Fibroblast of skin of left quadriceps (primary cell): ENCODE results near the gene SLC19A3.
"Not testable (repeated sequence)": the region's sequence is repeated elsewhere in the genome, so short reads cannot be mapped to it uniquely, and the experiment has no call there.

Source experiments
- DNase-seq, 2 experiments: peaks; one replicate each; pipeline ENCODE4 v3.0.0-alpha.2; 2013; ENCODE audit warnings: low read depth in 2 of 2

Gene SLC19A3

DNA sequence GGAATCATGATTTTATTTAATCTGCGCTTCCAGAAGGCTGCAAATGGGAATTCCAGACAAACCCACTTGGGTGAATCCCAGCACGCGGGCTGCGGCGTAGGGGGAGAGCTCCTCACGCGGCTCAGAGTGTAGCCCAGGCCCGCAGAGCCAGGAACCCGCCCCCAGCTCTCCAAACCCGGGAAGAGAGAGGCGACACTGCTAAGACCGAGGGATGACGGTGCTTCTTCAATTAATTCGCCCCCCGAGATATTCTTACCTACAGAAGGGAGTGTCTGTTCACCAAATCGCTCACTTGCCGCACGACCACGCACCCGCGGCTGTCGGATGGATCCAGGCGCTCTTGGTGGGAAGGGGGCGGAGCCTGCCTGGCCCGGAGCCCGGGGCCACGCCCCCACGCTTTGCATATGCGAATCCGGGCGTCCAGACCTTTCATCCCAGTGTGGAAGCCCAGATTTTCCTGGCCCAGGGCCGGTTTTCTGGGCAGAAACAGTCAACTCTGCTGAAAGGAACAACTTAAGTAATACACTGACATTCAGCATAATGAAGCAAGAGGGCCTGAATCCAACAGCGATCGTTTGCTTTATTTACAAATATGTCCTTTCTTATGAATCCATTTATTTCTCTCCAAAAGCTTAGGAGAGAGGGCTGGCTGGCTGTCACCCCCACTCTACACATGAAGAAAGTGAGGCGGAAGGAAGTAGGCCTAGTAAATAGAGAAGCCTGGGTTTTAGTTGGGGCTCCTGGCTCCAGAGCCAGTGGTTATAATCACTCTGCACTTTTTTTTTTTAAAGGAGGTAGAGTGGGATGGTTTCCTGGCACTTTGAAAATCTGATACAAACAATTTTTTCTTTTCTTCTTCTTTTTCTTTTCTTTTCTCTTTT, at the start of gene SLC19A3:
Gene SLC19A3 (minus strand): TSS at position 342 of the 881 bp plus-strand sequence. CDS start 15,710 bp downstream, outside the sequence.
- DNase-seq: peak; percentile 49 to 53

DNA sequence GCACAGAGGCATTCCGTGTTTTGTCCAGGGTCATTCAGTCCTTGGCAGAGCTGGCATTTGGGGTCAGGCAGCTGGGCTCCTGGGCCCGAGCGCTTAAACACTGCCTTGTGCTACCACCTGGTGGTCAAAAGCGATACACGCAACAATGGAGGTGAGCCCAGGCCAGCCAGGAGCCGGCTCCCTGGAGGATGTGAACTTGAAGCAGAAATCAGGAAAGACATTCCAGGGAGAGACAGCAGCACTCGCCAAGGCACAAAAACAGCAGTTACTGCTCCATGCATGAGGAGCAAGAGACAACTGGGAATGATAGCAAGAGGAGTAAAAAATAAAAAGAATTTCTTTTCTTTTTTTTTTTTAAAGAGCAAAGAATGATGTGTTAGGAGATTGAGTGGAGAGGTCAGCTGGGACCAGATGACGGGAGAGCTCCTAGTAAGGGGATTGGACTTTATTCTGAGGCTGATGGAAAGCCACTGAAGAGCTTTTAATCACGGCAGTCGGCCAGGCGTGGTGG, 48.6 kb upstream of the SLC19A3 start:
- DNase-seq: peak; percentile 32

DNA sequence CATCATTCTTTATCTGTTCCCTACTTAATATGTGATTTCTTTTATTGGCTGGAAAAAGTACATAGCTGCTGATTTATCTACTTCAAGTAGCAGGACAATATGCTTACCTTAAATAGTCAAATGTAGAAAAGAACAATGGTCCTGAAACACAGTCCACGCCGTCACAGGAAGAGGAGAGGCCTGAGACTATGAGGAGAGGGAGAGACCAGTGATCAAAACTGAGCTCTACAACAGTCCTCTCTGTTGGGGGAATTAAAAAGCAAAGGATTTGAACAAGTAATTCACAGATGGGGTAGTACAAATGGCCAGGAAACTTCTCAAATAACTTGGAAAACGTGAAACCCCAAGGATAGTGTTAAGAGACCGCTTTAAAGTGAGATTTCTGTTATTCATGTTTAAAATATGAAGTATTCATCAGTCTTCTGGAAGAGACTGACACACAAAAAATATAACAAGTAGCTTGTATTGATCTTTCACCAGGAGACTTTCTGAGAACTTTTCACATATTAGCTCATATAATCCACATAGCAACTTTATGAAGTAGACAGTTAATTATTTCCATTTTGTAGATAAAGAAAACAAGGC, 48.1 kb upstream of the SLC19A3 start:
- DNase-seq: no peak

DNA sequence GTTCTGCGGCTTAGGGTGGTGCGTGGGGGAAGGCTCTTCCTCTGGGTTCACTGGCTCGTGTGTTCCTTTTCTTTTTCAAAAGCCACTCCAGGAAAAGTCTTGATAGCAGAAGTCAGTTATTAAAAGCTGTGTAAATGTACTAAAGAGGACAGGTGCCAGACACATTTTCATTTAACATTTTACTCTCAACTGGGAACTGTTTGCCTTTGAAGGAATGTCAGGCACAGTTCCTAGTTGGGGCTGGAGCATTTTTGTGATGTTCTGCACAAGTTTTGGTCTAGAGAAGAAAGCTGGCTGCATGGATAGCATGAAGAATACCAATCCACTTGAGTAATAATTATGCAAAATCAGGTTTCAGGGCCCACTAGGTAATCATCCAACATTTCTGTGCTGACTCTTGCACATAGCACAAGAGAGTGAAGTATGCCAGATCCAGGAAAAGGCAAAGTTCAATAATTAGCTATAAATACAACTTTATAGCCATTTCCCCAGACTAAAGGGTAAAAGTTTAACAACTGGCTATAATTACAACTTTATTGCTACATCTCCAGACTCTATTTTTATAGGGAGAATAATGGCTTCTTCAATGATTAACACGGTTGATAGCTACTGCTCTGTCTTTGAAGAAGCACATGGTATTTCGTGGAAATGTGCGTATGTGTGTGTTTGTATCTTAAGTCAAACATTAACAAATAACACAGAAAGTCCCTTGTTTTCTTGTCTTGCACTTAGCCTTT, 44.1 kb upstream of the SLC19A3 start:
- DNase-seq: no peak

DNA sequence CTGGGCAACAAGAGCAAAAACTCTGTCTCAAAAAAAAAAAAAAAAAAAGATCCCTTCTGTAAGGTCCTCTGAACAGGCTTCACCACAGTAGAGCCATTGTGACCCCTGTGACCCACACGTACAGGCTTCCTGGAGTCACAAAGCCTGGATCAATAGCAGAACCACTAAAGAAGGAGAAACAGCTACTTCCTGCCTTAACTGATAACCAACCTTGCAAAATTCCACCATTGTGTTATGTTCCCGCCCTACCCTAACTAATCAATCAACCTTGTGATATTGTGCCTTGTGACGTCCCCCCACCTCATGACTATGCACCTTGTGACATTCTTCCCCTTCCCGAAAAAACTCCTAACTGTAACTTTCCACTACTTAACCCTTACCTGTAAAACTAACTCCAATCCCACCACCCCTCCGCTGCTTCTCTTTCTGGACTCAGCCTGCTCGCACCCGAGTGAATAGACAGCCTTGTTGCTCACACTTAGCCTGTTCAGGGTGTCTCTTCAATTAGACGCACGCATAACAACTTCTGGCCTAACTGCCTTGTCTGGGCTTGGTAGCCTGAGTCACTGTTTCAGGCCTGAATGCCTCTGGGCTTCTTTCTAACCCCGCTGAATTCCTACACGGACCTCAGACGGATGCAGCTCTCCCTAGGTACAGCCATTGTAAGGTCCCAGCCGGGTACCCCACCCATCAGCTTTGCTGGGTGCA, 41.7 kb upstream of the SLC19A3 start:
- no peak for DNase-seq

DNA sequence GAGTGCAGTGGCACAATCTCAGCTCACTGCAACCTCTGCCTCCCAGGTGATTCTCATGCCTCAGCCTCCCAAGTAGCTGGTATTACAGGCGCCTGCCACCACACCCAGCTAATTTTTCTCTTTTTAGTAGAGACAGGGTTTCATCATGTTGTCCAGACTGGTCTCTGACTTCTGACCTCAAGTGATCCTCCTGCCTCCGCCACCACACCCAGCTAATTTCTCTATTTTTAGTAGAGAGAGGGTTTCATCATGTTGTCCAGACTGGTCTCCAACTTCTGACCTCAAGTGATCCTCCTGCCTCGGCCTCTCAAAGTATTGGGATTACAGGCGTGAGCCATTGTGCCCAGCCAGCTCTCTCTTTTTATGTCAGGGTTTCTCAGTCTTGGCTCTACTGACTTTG, 38.4 kb upstream of the SLC19A3 start:
- not testable (repeated sequence) for DNase-seq

DNA sequence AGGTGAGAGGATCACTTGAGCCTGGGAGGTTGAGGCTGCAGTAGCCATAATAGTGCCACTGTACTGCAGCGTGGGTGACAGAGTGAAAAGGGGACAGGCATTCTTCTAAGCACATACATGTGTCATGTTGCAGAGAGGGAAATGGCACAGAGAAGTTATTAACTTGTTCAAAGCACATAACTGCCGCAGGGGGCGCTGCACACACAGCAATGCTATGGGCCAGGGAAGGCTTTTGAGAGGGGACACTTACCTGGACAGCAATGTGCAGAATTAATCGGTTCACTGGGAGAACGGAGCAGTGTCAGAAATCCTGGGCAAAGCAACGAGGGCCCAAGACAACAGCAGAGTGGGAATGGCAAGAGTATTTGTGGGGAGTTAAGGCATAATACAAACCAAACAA, 30.3 kb upstream of the SLC19A3 start:
- DNase-seq: no peak

DNA sequence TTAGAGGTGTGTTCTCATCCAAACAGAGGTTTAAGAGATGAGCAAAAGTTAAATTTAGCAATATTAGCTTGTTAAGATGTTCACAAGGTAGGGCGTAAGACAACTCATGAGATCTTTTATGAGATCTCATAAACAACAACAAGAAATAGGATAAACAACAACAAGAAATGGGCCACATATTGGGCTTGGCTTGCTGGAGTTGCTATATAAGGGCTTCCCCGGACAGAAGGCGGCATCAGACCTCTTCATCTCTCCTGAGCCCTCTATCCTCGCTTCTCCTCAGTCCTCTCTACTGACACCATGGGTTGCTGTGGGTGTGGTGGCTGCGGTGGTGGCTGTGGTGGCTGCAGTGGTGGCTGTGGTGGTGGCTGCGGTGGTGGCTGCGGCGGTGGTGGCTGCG, 27.8 kb upstream of the SLC19A3 start, which contains the start of gene SCYGR8:
Gene SCYGR8 (plus strand): TSS at position 301 of the 400 bp plus-strand sequence. CDS start 0 bp downstream, at position 301.
- no peak for DNase-seq

DNA sequence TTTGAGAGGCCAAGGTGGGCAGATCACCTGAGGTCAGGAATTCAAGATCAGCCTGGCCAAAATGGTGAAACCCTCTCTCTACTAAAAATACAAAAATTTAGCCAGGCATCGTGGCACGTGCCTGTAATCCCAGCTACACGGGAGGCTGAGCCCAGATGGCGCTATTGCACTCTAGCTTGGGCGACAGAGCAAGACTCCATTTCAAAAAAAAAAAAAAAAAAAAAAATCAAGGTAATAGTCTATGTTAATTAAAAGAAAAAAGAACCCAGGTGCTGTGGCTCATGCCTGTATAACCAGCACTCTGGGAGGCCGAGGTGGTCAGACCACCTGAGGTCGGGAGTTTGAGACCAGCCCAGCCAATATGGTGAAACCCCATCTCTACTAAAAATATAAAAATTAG, 22.9 kb upstream of the SLC19A3 start:
- not testable (repeated sequence) for DNase-seq

DNA sequence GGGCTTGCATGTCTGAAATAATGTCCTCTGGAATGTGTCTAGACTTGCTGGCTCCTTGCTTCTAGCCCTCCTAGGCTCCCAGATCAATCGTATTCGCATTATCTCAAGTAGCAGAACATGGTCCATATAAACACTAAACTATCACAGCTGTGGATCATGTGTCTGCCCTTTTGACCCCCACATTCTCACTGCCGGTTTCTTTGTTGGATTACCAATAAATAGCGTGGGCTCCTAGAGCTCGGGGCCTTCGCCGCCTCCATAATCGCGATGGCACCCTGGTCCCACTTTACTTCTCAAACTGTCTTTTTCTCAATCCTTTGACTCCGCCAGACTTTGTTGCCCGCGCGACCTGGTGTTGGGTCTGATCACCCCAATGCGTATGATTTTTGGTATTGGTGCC, 21.5 kb upstream of the SLC19A3 start:
- no peak for DNase-seq

DNA sequence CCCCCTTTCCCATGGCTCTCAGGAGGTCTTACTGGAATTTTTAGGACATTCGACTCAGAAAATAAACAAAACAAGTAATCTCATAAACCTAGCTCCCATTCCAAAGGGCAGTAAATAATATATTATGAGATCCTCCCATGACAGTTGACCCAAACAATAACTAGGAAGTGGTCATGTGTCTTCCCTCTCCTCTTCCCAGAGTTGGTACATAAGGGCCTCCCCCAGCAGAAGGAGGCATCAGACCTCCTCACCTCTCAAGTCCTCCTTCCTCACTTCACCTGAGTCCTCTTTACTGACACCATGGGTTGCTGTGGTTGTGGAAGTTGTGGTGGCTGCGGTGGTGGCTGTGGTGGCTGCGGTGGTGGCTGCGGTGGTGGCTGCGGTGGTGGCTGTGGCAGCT, 10.2 kb upstream of the SLC19A3 start, which contains the start of gene SCYGR7:
Gene SCYGR7 (plus strand): TSS at position 301 of the 400 bp plus-strand sequence. CDS start 0 bp downstream, at position 301.
- DNase-seq: no peak

DNA sequence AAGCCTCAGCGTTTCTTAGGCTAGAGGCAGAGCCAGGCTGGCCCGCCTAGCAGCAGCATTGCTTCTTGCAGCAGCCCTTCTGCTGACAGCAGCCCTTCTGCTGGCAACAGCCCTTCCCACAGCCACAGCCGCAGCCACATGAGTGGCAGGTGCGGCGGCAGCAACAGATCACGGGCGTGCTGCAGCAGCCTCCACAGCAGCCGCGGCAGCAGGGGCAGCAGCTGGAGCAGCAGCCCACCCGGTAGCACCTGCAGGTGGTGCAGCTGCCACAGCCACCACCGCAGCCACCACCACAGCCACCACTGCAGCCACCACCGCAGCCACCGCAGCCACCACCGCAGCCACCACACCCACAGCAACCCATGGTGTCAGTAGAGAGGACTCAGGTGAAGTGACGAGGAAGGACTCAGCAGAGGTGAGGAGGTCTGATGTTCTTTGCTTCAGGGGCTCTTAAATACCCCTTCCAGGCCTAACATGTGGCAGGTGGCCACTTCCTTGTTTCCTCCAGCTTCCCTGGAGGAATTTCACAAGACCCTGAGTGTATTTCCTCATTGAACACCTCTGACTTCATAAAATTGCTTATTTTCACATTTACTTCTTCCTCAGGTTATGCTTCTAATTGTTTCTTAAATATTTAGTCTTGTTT, 6.7 kb upstream of the SLC19A3 start, which contains the start of gene SCYGR6:
Gene SCYGR6 (minus strand): TSS at position 364 of the 646 bp plus-strand sequence. CDS start 0 bp downstream, at position 364.
- DNase-seq: no peak

DNA sequence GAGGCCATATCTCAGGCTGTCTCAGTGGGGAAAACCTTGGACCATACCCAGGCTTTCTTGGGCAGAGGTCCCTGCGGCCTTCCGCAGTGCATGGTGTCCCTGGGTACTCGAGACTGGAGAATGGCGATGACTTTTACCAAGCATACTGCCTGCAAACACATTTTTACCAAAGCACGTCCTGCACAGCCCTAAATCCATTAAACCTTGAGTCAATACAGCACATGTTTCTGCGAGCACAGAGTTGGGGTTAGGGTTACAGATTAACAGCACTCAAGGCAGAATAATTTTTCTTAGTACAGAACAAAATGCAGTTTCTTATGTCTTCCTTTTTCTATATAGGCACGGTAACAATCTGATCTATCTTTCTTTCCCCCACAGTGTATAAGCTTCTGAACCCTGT, 5.0 kb upstream of the SLC19A3 start:
- not testable (repeated sequence) for DNase-seq

DNA sequence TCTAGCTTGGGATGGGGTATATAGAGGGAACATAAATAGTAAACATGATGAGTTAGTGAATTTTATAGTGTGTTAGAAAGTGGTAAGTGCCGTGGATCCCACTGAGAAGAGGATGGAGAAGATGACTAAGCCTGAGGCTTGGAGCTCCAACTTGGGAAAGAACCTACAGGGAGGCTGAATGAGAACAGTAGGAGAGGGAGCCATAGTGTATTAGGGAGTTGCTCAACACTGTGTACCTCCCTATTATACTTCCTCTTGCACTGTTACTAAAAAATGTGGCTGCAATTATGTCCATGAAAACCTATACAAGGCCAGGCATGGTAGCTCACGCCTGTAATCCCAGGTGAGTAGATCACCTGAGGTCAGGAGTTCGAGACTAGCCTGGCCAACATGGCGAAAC, 2.9 kb upstream of the SLC19A3 start:
- no peak for DNase-seq

DNA sequence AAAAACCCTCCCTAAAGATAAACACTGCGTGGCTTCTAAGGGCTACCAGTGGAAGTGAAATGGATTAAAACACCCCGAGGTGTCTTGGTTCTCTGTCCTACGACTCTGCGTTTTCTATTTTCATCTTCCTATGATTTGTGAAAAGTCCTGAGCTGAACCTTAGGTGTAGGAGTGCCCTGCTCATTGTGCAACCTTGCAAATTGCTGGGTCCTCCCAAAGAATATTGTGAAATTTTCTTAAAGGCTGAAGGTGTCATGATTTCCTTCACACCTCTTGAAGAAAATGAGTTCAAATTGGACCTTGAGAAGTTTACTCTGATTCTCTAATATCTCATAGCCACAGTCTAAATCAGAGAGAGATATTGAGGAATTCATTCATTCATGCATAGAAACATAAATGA, 1.8 kb upstream of the SLC19A3 start:
- DNase-seq: no peak

DNA sequence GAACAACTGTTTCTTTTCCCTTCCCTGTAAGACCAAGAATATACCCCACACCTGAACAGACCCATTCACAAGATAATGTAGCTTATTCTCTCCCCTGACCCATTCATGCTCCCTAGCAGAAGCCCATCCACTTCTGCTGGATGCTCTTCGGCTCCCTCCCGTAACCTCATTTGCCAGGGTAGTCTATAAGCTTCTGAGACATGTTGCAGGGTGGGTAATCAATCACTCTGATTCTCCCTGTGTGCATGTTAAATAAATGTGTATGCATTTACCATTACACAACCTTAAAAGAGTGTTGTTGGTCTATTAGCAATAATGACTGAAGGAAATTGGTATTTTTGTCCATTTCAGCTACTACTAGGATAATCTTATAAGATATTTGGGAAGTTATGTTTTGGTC, 1.3 kb downstream of the SLC19A3 start:
- no peak for DNase-seq

DNA sequence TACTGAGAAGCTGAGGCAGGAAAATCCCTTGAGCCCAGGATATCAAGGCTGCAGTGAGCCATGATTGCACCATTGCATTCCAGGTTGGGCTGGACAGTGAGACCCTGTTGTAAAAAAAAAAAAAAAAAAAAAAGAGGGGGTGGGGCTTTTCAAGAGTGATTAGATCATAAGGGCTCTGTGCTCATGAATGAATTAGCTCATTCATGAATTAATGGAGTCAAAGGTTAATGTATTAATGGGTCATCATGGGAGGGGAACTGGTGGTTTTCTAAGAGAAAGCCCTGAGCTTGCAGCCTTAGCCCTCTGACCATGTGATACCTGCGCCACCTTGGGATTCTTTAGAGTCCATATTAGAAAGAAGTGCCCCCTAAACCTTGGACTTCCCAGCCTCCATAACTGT, 4.5 kb downstream of the SLC19A3 start:
- DNase-seq: no peak

DNA sequence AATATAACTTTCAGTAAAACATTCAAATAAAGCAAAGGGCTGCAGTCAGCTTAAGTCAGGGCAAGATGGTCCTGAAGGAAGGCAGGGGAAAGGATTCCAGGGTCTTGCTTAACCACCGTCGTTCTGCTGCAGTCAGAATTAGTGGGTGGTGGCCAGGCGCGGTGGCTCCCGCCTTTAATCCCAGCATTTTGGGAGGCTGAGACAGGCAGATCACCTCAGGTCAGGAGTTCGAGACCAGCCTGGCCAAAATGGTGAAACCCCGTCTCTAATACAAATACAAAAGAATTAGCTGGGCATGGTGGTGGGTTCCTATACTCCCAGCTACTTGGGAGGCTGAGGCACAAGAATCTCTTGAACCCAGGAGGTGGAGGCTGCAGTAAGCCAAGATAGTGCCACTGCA, 6.8 kb downstream of the SLC19A3 start:
- DNase-seq: no peak

DNA sequence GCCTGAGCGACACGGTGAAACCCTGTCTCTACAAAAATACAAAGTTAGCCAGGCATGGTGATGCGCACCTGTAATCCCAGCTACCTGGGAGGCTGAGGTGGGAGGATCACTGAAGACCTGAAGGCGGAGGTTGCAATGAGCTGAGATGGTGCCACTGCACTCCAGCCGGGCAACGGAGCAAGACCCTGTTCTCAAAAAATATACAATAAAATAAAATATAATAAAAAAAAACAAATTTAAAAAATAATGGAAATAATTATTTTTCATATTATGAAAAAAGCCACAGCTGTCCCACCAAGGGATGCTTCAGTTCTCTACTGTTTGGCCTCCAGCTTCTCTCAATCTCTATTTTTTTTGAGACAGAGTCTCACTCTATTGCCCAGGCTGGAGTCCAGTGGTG, 10.4 kb downstream of the SLC19A3 start:
- DNase-seq: no peak

DNA sequence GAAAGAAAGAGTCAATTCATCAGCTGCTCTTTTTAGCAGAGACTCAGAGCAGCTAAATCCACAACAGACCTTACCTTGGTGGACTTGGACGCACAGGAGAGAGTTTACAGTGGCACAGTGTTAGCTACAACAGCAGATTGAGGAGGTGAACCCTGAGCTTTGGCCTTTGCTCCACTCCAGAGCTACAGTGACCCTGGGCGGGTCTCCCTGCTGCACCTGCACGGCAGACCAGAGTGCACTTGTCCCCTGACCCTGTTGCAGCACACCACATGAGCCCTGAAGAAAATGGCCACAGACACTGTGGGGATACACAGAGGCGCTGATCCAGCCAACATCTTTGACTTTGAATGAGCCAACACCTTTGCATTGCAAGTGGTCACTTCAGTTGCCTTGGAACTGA, 11.0 kb downstream of the SLC19A3 start:
- DNase-seq: no peak

DNA sequence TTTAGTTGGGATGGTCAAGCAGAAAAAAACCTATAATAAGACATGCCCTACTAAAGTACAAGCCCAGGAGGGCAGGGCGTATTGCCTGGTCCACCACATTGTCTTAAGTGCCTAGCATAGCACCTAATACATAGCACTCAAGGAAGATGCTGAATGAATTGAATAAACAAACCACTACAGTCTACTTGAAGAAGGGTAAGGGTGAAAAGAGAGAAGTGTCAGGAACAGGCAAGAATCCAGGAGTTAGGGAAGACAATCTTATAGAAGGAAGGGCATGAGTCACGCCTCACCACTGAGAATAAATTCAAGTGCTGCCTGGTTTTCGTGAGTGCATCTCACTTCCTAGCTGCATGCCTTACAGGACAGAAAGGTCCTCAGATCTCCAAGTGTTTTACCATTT, 13.9 kb downstream of the SLC19A3 start:
- DNase-seq: no peak
